ENCODE results near the gene PPFIA4. TPM values are rescaled to one million over a fixed set of nuclear protein-coding genes. Genes with fewer than 3 reads are reported as not detected.

Gene PPFIA4
- total and polyA plus RNA-seq, 11 donors, result 11.2 to 50.3 (median 35.5) TPM

DNA sequence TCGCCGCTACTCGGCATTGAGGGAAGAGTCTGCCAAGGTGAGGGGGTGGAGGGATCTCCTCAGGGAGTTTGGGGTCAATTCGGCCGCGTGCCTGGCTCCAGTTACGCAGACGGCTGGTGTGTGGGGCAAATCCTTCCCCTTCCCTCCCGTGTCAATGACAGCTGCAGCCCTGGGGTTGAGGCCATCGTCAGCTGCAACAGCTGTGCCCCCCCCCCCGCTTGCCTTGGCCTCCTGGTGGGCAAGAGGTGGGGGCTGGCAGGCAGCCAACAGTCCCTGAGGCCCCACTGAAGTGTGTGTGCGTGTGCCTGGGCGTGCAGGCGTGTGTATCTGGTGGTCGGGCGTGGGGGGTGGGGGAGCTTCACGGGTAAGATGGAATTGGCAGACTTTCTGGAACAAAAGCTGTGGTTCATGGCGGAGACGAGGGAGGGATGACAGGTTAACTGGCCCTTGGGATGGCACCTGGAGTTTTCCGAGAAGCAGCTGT is 25.6 kb downstream of the PPFIA4 start:
- H3K27me3 ChIP-seq, result no peaks in the 10 kb centered on the region
- peaks cover 0 to 18% (median 0%) of the 10 kb centered on the region in 9 donors for H3K36me3 ChIP-seq
- 47 to 69% (median 66%) methylated on average over 17 to 20 of the region's 20 CpGs for WGBS, 4 donors
- no peak for ATAC-seq
- TF ChIP-seq, protein P1, sequence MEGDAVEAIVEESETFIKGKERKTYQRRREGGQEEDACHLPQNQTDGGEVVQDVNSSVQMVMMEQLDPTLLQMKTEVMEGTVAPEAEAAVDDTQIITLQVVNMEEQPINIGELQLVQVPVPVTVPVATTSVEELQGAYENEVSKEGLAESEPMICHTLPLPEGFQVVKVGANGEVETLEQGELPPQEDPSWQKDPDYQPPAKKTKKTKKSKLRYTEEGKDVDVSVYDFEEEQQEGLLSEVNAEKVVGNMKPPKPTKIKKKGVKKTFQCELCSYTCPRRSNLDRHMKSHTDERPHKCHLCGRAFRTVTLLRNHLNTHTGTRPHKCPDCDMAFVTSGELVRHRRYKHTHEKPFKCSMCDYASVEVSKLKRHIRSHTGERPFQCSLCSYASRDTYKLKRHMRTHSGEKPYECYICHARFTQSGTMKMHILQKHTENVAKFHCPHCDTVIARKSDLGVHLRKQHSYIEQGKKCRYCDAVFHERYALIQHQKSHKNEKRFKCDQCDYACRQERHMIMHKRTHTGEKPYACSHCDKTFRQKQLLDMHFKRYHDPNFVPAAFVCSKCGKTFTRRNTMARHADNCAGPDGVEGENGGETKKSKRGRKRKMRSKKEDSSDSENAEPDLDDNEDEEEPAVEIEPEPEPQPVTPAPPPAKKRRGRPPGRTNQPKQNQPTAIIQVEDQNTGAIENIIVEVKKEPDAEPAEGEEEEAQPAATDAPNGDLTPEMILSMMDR (IDR thresholded peaks at IDR 0.05), result no peak
- TF ChIP-seq POLR2A (IDR thresholded peaks at IDR 0.05), result no peak
- no peaks in the 10 kb centered on the region for H3K9me3 ChIP-seq
- peaks cover 0 to 13% (median 4%) of the 10 kb centered on the region in 12 donors for H3K4me1 ChIP-seq
- H3K27ac ChIP-seq, result no peak overlapping the region
- no peak for DNase-seq
- intact Hi-C loops (cut with DNase I), result no loop called here
- H3K4me3 ChIP-seq, result no peak overlapping the region

DNA sequence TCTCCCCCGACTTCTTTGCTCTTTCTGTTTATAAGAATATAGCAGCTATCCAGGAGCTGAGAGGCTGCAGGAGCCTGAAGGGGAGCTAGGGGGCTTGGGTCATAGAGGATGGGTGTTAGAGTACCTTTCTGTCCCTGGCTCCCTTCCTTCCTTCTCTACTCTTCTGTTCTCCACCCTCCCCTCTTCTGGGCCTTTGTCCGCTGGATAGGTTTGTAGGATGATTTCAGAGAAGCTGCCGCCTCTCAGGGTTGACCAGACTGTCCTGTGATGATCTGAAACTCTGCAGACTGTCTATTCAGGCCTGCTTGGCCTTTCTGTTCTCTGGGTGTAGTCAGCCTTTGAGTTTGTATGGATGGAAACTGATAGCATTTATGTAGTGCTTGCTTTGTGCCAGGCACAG is 26.3 kb downstream of the PPFIA4 start:
- Histone ChIP-seq H3K27ac (no peak overlapping the region), H3K4me3 (no peak overlapping the region), H3K9me3 (no peaks in the 10 kb centered on the region), H3K4me1 (peaks cover 0 to 14% (median 8%) of the 10 kb centered on the region in 12 donors), H3K36me3 (peaks cover 0 to 12% (median 0%) of the 10 kb centered on the region in 9 donors), H3K27me3 (no peaks in the 10 kb centered on the region)
- ATAC-seq (no peak), DNase-seq (no peak)
- WGBS, 4 donors, result 87 to 96% (median 94%) methylated on average over 3 of the region's 3 CpGs
- intact Hi-C loops (cut with DNase I), result no loop called here
- TF ChIP-seq, protein P1 (IDR thresholded peaks at IDR 0.05), result no peak
- TF ChIP-seq POLR2A (IDR thresholded peaks at IDR 0.05), result no peak

DNA sequence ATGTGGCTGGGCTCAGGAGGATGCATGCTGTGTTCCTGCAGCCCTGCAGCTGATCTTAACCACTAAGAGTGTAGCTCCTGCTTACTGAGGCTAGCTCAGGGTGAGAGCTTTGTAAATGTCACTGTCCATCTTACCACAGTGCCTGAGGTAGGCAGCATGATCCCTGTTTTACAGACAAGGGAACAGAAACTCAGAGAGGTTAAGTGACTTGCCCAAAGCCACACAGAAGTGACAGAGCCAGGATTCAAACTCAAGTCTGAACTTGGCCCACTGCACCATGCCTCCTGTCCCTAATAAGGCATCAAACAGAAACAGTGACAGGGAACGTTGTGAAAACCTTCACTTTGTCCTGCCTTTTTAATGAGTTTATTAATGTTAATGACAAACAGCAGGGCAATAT is 27.9 kb downstream of the PPFIA4 start:
- Histone ChIP-seq H3K27me3 (no peaks in the 10 kb centered on the region), H3K9me3 (no peaks in the 10 kb centered on the region), H3K4me1 (peaks cover 0 to 24% (median 10%) of the 10 kb centered on the region in 12 donors), H3K36me3 (peaks cover 0 to 11% (median 0%) of the 10 kb centered on the region in 9 donors), H3K4me3 (no peak overlapping the region), H3K27ac (no peak overlapping the region)
- ATAC-seq (no peak), DNase-seq (no peak)
- intact Hi-C loops (cut with DNase I), result no loop called here
- WGBS, 4 donors, result 65 to 81% (median 74%) methylated on average over 1 of the region's 1 CpG
- TF ChIP-seq, protein P1 (IDR thresholded peaks at IDR 0.05), result no peak
- no peak for TF ChIP-seq POLR2A (IDR thresholded peaks at IDR 0.05)

DNA sequence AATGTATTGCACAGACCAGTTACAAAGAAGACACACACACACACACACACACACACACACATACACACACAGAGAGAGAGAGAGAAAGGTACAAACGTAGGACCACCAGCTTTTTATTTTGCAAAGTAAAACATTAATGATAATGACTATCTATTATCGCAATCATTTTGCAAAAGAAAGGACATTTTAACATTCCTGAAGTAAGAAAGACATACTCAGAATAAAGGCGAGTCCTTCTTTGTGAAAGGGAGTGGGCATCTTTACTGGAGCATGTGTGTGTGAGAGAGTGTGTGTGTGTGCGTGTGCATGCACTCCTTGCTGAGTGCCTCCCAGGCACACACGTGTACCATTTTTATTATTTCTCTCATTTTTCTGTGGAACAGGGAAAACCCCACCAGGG is 28.4 kb downstream of the PPFIA4 start:
- peaks cover 0 to 11% (median 0%) of the 10 kb centered on the region in 9 donors for H3K36me3 ChIP-seq
- WGBS, 4 donors, result 85 to 91% (median 86%) methylated on average over 5 of the region's 5 CpGs
- ATAC-seq, result no peak
- no peaks in the 10 kb centered on the region for H3K27me3 ChIP-seq
- no peak for TF ChIP-seq POLR2A (IDR thresholded peaks at IDR 0.05)
- TF ChIP-seq, protein P1 (IDR thresholded peaks at IDR 0.05), result no peak
- H3K27ac ChIP-seq, result no peak overlapping the region
- H3K4me3 ChIP-seq, result no peak overlapping the region
- no peaks in the 10 kb centered on the region for H3K9me3 ChIP-seq
- intact Hi-C loops (cut with DNase I), result no loop called here
- peaks cover 0 to 28% (median 10%) of the 10 kb centered on the region in 12 donors for H3K4me1 ChIP-seq
- DNase-seq, result no peak
